ENCODE measurements around the gene SLC38A7.

- TF ChIP-seq USF1 (IDR thresholded peaks at IDR 0.05) (no peak), EP300 (IDR thresholded peaks at IDR 0.05; ENCODE audit: borderline replicate concordance) (no peak), CEBPB (IDR thresholded peaks at IDR 0.05) (no peak)
Measured at GRCh38 chr16:58665200-58665599, 19.4 kb downstream of the SLC38A7 start.
